GM06990 (cell line): Measurements from ENCODE around the gene SSH2.

Source experiments
- DNase-seq: peaks from one replicate; pipeline ENCODE4 v3.0.0-alpha.2; 2011; ENCODE audit not compliant: insufficient read length; ENCODE audit errors: extremely low read depth
- H3K27me3 ChIP-seq: replicated peaks from 2 replicates; pipeline ENCODE4 v1.6.0; 2011; ENCODE audit warnings: low read length; ENCODE audit not compliant: control insufficient read depth, insufficient read depth
- H3K36me3 ChIP-seq: 2 replicates; pipeline ENCODE4 v1.5.1; 2011; ENCODE audit warnings: low read length; ENCODE audit not compliant: control insufficient read depth, insufficient read depth
- H3K4me3 ChIP-seq: replicated peaks from 2 replicates; pipeline ENCODE4 v1.5.1; 2011; ENCODE audit warnings: low read depth, mild to moderate bottlenecking, control low read depth, low read length
- TF ChIP-seq, protein P1 (sequence below): IDR thresholded peaks from 2 replicates; pipeline ENCODE4 v1.5.1; 2011; ENCODE audit warnings: low read length, control low read depth, mild to moderate bottlenecking, inconsistent platforms; ENCODE audit not compliant: insufficient read depth, poor library complexity, severe bottlenecking

The SSH2 gene

GRCh38 chr17:29833801-29834200, 96.2 kb downstream of the SSH2 start:
- peaks cover 1% of the 10 kb centered on the region; the same call in 1 of the 2 replicates for H3K36me3 ChIP-seq
- no peak overlapping the region for H3K4me3 ChIP-seq
- TF ChIP-seq, protein P1, sequence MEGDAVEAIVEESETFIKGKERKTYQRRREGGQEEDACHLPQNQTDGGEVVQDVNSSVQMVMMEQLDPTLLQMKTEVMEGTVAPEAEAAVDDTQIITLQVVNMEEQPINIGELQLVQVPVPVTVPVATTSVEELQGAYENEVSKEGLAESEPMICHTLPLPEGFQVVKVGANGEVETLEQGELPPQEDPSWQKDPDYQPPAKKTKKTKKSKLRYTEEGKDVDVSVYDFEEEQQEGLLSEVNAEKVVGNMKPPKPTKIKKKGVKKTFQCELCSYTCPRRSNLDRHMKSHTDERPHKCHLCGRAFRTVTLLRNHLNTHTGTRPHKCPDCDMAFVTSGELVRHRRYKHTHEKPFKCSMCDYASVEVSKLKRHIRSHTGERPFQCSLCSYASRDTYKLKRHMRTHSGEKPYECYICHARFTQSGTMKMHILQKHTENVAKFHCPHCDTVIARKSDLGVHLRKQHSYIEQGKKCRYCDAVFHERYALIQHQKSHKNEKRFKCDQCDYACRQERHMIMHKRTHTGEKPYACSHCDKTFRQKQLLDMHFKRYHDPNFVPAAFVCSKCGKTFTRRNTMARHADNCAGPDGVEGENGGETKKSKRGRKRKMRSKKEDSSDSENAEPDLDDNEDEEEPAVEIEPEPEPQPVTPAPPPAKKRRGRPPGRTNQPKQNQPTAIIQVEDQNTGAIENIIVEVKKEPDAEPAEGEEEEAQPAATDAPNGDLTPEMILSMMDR = no peak
- H3K27me3 ChIP-seq = no peaks in the 10 kb centered on the region
- DNase-seq = no peak

DNA sequence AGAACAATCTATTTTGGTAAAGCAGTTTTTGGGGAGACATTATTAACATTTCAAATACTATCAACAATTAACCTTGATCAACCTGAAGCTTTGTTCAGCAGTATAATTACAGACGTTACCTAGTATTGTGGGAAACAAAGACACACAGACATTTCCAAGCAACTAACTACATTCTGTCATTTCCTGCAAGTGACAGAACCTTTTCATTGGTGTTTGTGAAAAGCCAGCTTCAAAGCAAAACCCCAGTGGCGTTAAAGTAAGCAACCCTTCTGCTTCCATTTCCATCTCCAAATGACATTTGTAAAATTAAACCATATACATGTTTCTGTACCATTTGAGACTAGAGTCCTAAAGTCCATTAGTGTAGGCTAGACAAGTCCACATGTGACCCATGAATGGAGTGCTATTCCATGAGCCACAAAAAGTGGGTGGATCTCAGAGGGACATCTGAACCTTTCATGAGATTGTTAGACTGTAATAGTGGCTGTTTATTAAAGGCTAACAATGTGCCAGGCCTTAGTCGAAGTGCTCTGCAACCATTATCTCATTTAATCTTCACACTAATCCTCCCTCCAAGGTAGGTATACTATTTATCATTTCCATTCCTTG, 101.2 kb downstream of the SSH2 start:
- no peak overlapping the region for H3K4me3 ChIP-seq
- TF ChIP-seq, protein P1 = no peak
- no peaks in the 10 kb centered on the region for H3K27me3 ChIP-seq
- no peaks in the 10 kb centered on the region for H3K36me3 ChIP-seq
- no peak for DNase-seq

- no peak for DNase-seq
- H3K4me3 ChIP-seq = no peak overlapping the region
- no peaks in the 10 kb centered on the region for H3K27me3 ChIP-seq
- no peaks in the 10 kb centered on the region for H3K36me3 ChIP-seq
- TF ChIP-seq, protein P1 = no peak
These were observed 102.8 kb downstream of the SSH2 start for GRCh38 chr17:29827179-29827578.

- no peak for DNase-seq
- Histone ChIP-seq H3K27me3 (no peaks in the 10 kb centered on the region), H3K4me3 (no peak overlapping the region), H3K36me3 (no peaks in the 10 kb centered on the region)
- TF ChIP-seq, protein P1 = no peak
These were observed 103.8 kb downstream of the SSH2 start for GRCh38 chr17:29826114-29826692.

GRCh38 chr17:29825604-29826003, 104.4 kb downstream of the SSH2 start:
- H3K4me3 ChIP-seq = no peak overlapping the region
- no peak for DNase-seq
- TF ChIP-seq, protein P1 = no peak
- no peaks in the 10 kb centered on the region for H3K36me3 ChIP-seq
- no peaks in the 10 kb centered on the region for H3K27me3 ChIP-seq

- Histone ChIP-seq H3K36me3 (no peaks in the 10 kb centered on the region), H3K27me3 (no peaks in the 10 kb centered on the region), H3K4me3 (no peak overlapping the region)
- DNase-seq = no peak
- TF ChIP-seq, protein P1 = no peak
These were observed 108.1 kb downstream of the SSH2 start for GRCh38 chr17:29821897-29822296.
